DND-41 (cell line): ENCODE data around the gene ODF2L.

Source experiments
- ATAC-seq: fragments of 200-7000 bp; cut with Tn5 transposase; 3 replicates; pipeline ENCODE4 v1.9.1; 2021; ENCODE audit warnings: low read depth; ENCODE audit not compliant: insufficient read depth
- DNase-seq: peaks from one replicate; pipeline ENCODE4 v3.0.0-alpha.2; 2020
- H2AFZ ChIP-seq: 2 replicates; pipeline ENCODE4 v1.6.0; 2012; ENCODE audit warnings: low read depth, low read length
- H3K27ac ChIP-seq: 2 replicates; pipeline ENCODE4 v1.5.1; 2012; ENCODE audit warnings: low read length, inconsistent platforms
- H3K27me3 ChIP-seq: fragments of 200-600 bp; sonication (generic); 2 replicates; pipeline ENCODE4 v1.6.0; 2012; ENCODE audit warnings: low read length, mild to moderate bottlenecking, inconsistent platforms; ENCODE audit not compliant: insufficient read depth, poor library complexity
- H3K36me3 ChIP-seq: 2 replicates; pipeline ENCODE4 v1.5.1; 2012; ENCODE audit warnings: low read length, inconsistent platforms; ENCODE audit not compliant: insufficient read depth
- H3K4me1 ChIP-seq: 2 replicates; pipeline ENCODE4 v1.5.1; 2012; ENCODE audit warnings: mild to moderate bottlenecking, low read length; ENCODE audit not compliant: insufficient read depth
- H3K4me2 ChIP-seq: 2 replicates; pipeline ENCODE4 v1.6.0; 2012; ENCODE audit warnings: mild to moderate bottlenecking, moderate library complexity, low read length, inconsistent platforms; ENCODE audit not compliant: insufficient read depth
- H3K4me3 ChIP-seq, 2 experiments: fragments of 200-600 bp in 1 of 2; shearing (Covaris generic) in 1 of 2; 2 replicates each; pipeline ENCODE4 v1.5.1; 2012 to 2016; ENCODE audit warnings: inconsistent platforms in 2 of 2, low read length in 2 of 2, mild to moderate bottlenecking in 2 of 2, low read depth in 1 of 2, moderate library complexity in 1 of 2
- H3K79me2 ChIP-seq: 2 replicates; pipeline ENCODE4 v1.6.0; 2012; ENCODE audit warnings: low read length, inconsistent platforms; ENCODE audit not compliant: insufficient read depth
- H3K9ac ChIP-seq: 2 replicates; pipeline ENCODE4 v1.6.0; 2012; ENCODE audit warnings: low read depth, mild to moderate bottlenecking, inconsistent platforms, low read length, moderate library complexity
- H3K9me3 ChIP-seq: 2 replicates; pipeline ENCODE4 v1.5.1; 2012; ENCODE audit warnings: low read length, moderate library complexity, mild to moderate bottlenecking, inconsistent platforms; ENCODE audit not compliant: insufficient read depth, severe bottlenecking
- H4K20me1 ChIP-seq: 2 replicates; pipeline ENCODE4 v1.6.0; 2012; ENCODE audit warnings: low read length; ENCODE audit not compliant: insufficient read depth
- CTCF ChIP-seq: IDR thresholded peaks from 2 replicates; pipeline ENCODE4 v1.5.1; 2012; ENCODE audit warnings: borderline replicate concordance, low read length, moderate library complexity, mild to moderate bottlenecking; ENCODE audit not compliant: poor library complexity, severe bottlenecking; ENCODE audit errors: extremely low read depth
- EZH2 ChIP-seq: IDR thresholded peaks from 3 replicates; pipeline ENCODE4 v1.6.1; 2012; ENCODE audit warnings: borderline replicate concordance, low read depth, mild to moderate bottlenecking, moderate library complexity, low read length, inconsistent platforms; ENCODE audit not compliant: severe bottlenecking

ODF2L gene

GRCh38 chr1:86421601-86422280, 25.6 kb upstream of the ODF2L start:
- Histone ChIP-seq H3K4me2 (no peak overlapping the region), H3K79me2 (no peaks in the 10 kb centered on the region), H3K36me3 (no peaks in the 10 kb centered on the region), H3K27me3 (peaks cover 3% of the 10 kb centered on the region), H3K9me3 (no peaks in the 10 kb centered on the region), H3K4me1 (no peaks in the 10 kb centered on the region), H3K27ac (no peak overlapping the region), H2AFZ (no peak overlapping the region), H4K20me1 (no peaks in the 10 kb centered on the region), H3K4me3 (no peak overlapping the region), H3K9ac (no peak overlapping the region)
- DNase-seq: no peak
- TF ChIP-seq CTCF: no peak
- TF ChIP-seq EZH2: no peak
- no peak for ATAC-seq

DNA sequence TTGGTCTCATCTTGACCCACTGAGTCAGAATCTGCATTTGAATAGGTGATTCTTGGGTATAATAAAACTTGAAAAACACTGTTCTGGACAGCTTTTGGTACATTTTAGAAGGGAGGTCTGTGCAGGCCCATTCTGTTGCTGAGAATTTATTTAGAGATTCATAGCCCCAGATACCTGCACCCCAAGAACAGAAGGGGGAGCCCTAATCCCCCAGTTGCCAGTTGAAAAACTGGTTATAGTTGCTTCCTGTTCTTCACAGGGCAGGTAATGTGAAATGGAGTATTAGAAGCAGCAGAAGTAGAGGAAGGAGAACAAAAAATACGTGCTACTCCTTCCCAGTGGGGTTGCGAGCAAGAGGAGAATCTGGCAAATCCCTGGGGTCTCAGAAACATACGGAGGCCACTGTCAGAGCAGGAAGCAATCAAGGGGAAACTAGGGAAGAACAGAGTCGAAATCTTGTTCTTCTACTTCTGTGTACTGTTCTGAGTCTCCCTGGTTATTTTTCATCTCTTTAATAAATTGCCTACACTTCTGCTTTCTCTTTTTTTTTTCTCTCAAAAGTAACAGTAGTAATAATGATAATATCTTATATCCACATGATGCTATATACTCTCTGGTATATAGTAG, 23.3 kb upstream of the ODF2L start:
- peak overlapping the region; percentile 33; the same call in 1 of the 2 replicates for H2AFZ ChIP-seq
- TF ChIP-seq EZH2 (no peak), CTCF (peak; percentile 73)
- no peaks in the 10 kb centered on the region for H3K4me1 ChIP-seq
- no peak overlapping the region for H3K9ac ChIP-seq
- peak; percentile 91 for ATAC-seq
- no peaks in the 10 kb centered on the region for H3K79me2 ChIP-seq
- H3K27ac ChIP-seq: no peak overlapping the region
- peak; percentile 57 for DNase-seq
- H3K36me3 ChIP-seq: no peaks in the 10 kb centered on the region
- H3K4me3 ChIP-seq: no peak overlapping the region
- no peaks in the 10 kb centered on the region for H3K9me3 ChIP-seq
- H3K4me2 ChIP-seq: no peak overlapping the region
- no peaks in the 10 kb centered on the region for H4K20me1 ChIP-seq
- peaks cover 3% of the 10 kb centered on the region for H3K27me3 ChIP-seq

DNA sequence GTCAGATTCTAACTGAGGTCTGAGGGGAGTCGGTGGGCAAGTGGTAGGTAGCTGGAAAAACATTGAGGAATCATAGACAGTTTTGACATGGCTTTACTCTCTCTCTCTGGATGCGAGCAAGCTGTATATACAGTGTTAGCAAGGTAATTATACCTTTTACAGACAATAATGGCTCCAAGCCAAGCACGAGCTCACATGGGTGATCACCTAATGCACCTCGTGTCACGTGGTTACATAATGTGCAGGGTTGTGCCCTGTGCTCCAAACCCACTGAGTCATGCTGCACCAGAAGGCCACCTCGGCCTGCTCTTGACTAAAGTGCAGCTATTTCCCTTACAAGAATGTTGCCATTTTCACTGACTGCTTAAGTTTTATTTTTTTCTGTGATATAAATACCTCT, 20.2 kb upstream of the ODF2L start:
- H3K9me3 ChIP-seq: no peaks in the 10 kb centered on the region
- no peaks in the 10 kb centered on the region for H3K79me2 ChIP-seq
- H3K27me3 ChIP-seq: no peaks in the 10 kb centered on the region
- H3K4me1 ChIP-seq: no peaks in the 10 kb centered on the region
- no peaks in the 10 kb centered on the region for H3K36me3 ChIP-seq
- no peak overlapping the region for H3K4me2 ChIP-seq
- no peak overlapping the region for H3K27ac ChIP-seq
- no peaks in the 10 kb centered on the region for H4K20me1 ChIP-seq
- DNase-seq: no peak
- no peak for ATAC-seq
- H3K4me3 ChIP-seq: no peak overlapping the region
- H2AFZ ChIP-seq: no peak overlapping the region
- TF ChIP-seq EZH2 (no peak), CTCF (no peak)
- no peak overlapping the region for H3K9ac ChIP-seq
